Type B pancreatic cell (in vitro differentiated cells): ENCODE measurements around the gene PRG3. TPM values are rescaled to one million over a fixed set of nuclear protein-coding genes. Genes with fewer than 3 reads are reported as not detected.
"Not testable (repeated sequence)": the region's sequence is repeated elsewhere in the genome, so short reads cannot be mapped to it uniquely, and the experiment has no call there.

ENCODE experiments used
- DNase-seq: peaks from one replicate; pipeline ENCODE4 v3.0.0; 2021; ENCODE audit warnings: mixed read lengths; ENCODE audit not compliant: unreplicated experiment; ENCODE audit errors: extremely low spot score
- H3K27ac Mint-ChIP-seq: 2 replicates; pipeline ENCODE4 v1.8.0; 2021; ENCODE audit warnings: mild to moderate bottlenecking, mixed read lengths
- H3K27me3 Mint-ChIP-seq: 2 replicates; pipeline ENCODE4 v1.8.0; 2021; ENCODE audit warnings: mixed read lengths
- H3K36me3 Mint-ChIP-seq: 2 replicates; pipeline ENCODE4 v1.8.0; 2021; ENCODE audit warnings: mixed read lengths
- H3K4me1 Mint-ChIP-seq: one replicate; pipeline ENCODE4 v1.8.0; 2021; ENCODE audit warnings: mixed read lengths; ENCODE audit not compliant: unreplicated experiment
- H3K4me3 Mint-ChIP-seq: 2 replicates; pipeline ENCODE4 v1.8.0; 2021; ENCODE audit warnings: mild to moderate bottlenecking, mixed read lengths
- H3K9me3 Mint-ChIP-seq: 2 replicates; pipeline ENCODE4 v1.8.0; 2021; ENCODE audit warnings: mixed read lengths
- total RNA-seq: library from RNA; stranded (reverse); gene quantifications from 2 replicates; pipeline ENCODE4 v1.2.1, GENCODE V29; 2021; ENCODE audit warnings: low replicate concordance
- TF ChIP-seq, protein P1 (sequence below): fragments of 200-600 bp; sonication (generic); conservative IDR thresholded peaks from 2 replicates; pipeline ENCODE4 v1.5.0; 2021; ENCODE audit warnings: antibody characterized with exemption, mild to moderate bottlenecking

The PRG3 gene
- total RNA-seq, 1 donor from 2014 or later, result not detected

DNA sequence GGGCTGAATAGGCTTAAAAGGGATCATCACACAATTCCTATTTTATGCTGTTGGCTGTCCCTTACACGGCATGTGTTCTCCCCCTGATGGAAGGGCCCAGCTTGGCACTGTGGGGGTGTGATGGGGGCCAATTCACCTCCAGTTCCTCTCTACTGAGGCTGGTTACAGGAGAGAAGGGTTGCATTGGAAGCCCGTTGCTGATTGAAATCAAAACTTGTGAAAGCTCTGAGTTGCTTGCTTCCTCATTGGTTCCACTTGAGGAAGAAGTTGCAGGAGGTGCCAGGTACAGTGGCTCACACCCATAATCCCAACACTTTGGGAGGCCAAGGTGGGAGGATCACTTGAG is 22.8 kb upstream of the PRG3 start:
- H3K27me3 Mint-ChIP-seq, result peaks cover 15% of the 10 kb centered on the region
- no peak overlapping the region for H3K4me3 Mint-ChIP-seq
- no peaks in the 10 kb centered on the region for H3K9me3 Mint-ChIP-seq
- TF ChIP-seq, protein P1, sequence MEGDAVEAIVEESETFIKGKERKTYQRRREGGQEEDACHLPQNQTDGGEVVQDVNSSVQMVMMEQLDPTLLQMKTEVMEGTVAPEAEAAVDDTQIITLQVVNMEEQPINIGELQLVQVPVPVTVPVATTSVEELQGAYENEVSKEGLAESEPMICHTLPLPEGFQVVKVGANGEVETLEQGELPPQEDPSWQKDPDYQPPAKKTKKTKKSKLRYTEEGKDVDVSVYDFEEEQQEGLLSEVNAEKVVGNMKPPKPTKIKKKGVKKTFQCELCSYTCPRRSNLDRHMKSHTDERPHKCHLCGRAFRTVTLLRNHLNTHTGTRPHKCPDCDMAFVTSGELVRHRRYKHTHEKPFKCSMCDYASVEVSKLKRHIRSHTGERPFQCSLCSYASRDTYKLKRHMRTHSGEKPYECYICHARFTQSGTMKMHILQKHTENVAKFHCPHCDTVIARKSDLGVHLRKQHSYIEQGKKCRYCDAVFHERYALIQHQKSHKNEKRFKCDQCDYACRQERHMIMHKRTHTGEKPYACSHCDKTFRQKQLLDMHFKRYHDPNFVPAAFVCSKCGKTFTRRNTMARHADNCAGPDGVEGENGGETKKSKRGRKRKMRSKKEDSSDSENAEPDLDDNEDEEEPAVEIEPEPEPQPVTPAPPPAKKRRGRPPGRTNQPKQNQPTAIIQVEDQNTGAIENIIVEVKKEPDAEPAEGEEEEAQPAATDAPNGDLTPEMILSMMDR, result no peak
- no peaks in the 10 kb centered on the region for H3K4me1 Mint-ChIP-seq
- H3K36me3 Mint-ChIP-seq, result no peaks in the 10 kb centered on the region
- DNase-seq, result no peak
- H3K27ac Mint-ChIP-seq, result no peak overlapping the region

DNA sequence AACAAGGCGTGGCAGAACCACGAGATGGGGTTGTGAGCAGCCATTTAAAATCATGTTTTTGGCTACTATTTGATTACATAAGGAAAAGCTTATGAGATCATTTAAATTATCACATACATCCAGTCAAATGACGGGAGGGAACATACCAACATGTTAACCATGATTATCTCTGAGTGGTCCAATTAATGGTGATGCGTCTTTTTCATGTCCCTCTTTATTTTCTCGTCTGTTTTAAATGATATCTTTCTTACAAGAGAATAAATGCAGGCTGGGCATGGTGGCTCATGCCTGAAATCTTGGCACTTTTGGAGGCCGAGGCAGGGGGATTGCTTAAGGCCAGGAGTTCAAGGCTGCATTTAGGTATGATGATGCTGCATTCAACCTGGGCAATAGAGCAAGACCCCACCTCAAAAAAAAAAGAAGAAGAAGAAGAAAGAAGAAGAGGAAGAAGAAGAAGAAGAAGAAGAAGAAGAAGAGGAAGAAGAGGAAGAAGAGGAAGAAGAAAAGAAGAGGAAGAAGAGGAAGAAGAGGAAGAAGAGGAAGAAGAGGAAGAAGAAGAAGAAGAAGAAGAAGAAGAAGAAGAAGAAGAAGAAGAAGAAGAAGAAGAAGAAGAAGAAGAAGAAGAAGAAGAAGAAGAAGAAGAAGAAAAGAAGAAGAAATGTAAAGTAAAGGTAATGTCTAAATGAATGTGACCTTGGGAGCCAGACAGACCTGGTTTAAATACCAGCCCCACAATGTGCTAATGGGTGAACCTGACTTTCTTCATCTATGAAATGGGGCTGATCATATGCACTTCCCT is 22.3 kb upstream of the PRG3 start:
- not testable (repeated sequence) for H3K9me3 Mint-ChIP-seq, H3K4me1 Mint-ChIP-seq
- H3K27ac Mint-ChIP-seq, result peak overlapping the region; percentile 61

DNA sequence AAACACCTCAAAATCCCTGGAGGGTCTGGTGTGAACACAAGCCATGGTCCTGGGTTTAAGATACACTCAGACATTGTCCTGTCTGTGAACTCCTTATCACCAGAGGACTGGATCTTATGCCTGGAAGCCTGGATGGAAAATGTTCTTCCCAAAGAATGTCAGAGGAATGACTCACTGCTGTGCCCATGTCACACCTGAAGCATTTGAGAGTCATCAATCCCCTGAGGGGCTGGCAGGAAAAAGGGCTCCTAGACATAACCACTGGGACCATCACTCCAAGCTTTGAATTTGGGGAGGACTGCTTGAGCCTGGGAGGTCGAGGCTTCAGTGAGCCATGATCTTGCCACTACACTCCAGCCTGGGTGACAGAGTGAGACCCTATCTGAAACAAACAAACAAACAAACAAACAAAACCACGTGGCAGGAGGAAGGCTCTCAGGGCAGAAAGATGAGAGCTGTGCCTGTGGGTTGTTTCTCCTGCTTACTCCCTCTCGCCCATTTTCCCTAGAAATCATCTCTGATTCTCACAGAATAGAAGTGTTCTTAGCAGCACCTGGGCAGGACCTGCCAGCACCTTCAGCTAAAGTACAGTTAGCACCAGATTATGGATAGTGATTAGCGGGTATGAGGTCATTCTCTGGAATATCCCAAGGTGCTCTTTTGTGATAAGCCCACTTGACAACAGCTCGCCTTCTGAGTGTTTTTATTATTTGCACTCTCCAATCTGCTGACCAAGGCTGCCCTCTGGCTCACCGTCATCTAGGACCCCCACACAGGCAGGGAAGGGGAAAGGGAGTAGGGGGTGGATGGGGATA is 21.4 kb upstream of the PRG3 start:
- H3K4me1 Mint-ChIP-seq, result no peaks in the 10 kb centered on the region
- no peaks in the 10 kb centered on the region for H3K36me3 Mint-ChIP-seq
- no peak for DNase-seq
- peaks cover 15% of the 10 kb centered on the region for H3K27me3 Mint-ChIP-seq
- no peaks in the 10 kb centered on the region for H3K9me3 Mint-ChIP-seq
- peak overlapping the region; percentile 61 for H3K27ac Mint-ChIP-seq
- H3K4me3 Mint-ChIP-seq, result no peak overlapping the region
- TF ChIP-seq, protein P1, result no peak

More for the DNA sequence above, 22.3 kb upstream of the PRG3 start:
- H3K4me3 Mint-ChIP-seq, DNase-seq, H3K36me3 Mint-ChIP-seq: not testable (repeated sequence)
- H3K27me3 Mint-ChIP-seq, result peaks cover 15% of the 10 kb centered on the region

DNA sequence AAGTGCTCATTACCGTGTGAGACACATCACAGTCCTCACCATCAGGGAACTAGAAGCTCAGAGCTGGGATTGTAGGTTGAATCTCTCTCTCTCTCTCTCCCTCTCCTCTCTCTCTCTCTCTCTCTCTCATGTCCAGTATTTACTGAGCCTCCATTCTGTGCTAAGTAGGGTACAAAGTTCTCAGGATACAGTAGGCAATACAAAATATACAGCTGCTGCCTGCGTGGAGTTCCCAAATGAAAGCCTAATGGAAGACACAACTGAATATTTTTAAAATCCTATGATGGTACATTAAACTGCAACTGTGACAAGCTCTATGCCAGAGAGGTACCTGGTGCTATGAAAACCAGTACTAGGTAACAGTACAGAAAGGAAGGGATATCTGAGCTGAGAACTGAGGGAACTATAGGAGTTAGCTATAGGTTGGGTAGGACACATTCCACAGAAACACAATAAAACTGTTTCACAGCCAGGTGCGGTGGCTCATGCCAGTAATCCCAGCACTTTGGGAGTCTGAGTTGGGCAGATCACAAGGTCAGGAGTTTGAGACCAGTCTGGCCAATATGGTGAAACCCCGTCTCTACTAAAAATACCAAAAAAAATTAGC is 19.1 kb upstream of the PRG3 start:
- no peaks in the 10 kb centered on the region for H3K4me1 Mint-ChIP-seq
- H3K27ac Mint-ChIP-seq, result no peak overlapping the region
- H3K9me3 Mint-ChIP-seq, result no peaks in the 10 kb centered on the region
- peaks cover 19% of the 10 kb centered on the region for H3K27me3 Mint-ChIP-seq
- TF ChIP-seq, protein P1, result no peak
- no peak overlapping the region for H3K4me3 Mint-ChIP-seq
- H3K36me3 Mint-ChIP-seq, result no peaks in the 10 kb centered on the region
- no peak for DNase-seq

DNA sequence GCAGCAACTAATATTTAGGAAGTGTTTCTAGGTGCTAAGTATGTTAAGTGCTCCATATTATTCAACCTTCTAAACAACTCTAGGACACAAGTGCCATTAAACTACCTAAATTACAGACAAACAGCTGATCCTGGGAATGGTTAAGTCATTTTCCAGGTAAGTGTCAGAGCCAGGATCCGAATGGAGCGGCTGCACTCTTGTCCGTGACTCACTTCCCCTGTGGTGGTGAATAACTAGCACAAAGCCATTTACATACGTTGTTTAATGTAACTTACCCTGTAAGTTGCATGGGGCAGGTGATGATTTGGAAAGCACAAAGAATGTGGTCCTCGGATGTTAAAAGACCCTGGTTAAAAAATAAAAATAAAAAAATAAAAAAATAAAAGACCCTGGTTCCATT is 18.3 kb upstream of the PRG3 start:
- Mint-ChIP-seq H3K4me1 (no peaks in the 10 kb centered on the region), H3K4me3 (no peak overlapping the region), H3K27me3 (peaks cover 19% of the 10 kb centered on the region), H3K9me3 (no peaks in the 10 kb centered on the region), H3K36me3 (no peaks in the 10 kb centered on the region), H3K27ac (no peak overlapping the region)
- no peak for DNase-seq
- TF ChIP-seq, protein P1, result no peak
